SJSA1 (cell line): Measurements from ENCODE around the gene COL23A1. TPM values are rescaled to one million over a fixed set of nuclear protein-coding genes. Genes with fewer than 3 reads are reported as not detected.

Experiments
- DNase-seq, 2 experiments: peaks; one replicate each; pipeline ENCODE4 v3.0.0-alpha.2; 2015 to 2020; ENCODE audit warnings: low spot score in 2 of 2, low read depth in 1 of 2
- H3K27ac ChIP-seq: fragments of 250-450 bp; sonication (Bioruptor Pico); 2 replicates; pipeline ENCODE4 v1.5.1; 2020; ENCODE audit warnings: mild to moderate bottlenecking, moderate library complexity
- H3K27me3 ChIP-seq: fragments of 250-450 bp; sonication (Bioruptor Pico); replicated peaks from 2 replicates; pipeline ENCODE4 v1.5.1; 2020; ENCODE audit warnings: mild to moderate bottlenecking, moderate library complexity
- H3K36me3 ChIP-seq: fragments of 250-450 bp; sonication (Bioruptor Pico); 2 replicates; pipeline ENCODE4 v1.5.1; 2020; ENCODE audit warnings: mild to moderate bottlenecking
- H3K4me1 ChIP-seq: fragments of 250-450 bp; sonication (Bioruptor Pico); replicated peaks from 2 replicates; pipeline ENCODE4 v1.6.1; 2021; ENCODE audit warnings: mild to moderate bottlenecking
- H3K4me3 ChIP-seq: fragments of 250-450 bp; sonication (Bioruptor Pico); 2 replicates; pipeline ENCODE4 v1.5.1; 2020; ENCODE audit warnings: mild to moderate bottlenecking
- H3K9me3 ChIP-seq: fragments of 250-450 bp; sonication (Bioruptor Pico); replicated peaks from 2 replicates; pipeline ENCODE4 v1.5.1; 2020; ENCODE audit warnings: mild to moderate bottlenecking
- total RNA-seq: library from RNA; depleted of rRNA; stranded (reverse); fragments of >200 nt; shearing (Covaris generic); gene quantifications from 2 replicates; pipeline ENCODE4 v1.2.3, GENCODE V29; 2014

The COL23A1 gene
- total RNA-seq, 1 experiment from 2014 or later, result not detected

GRCh38 chr5:178221853-178222252, 368.3 kb downstream of the COL23A1 start:
- peaks cover 86% of the 10 kb centered on the region for H3K36me3 ChIP-seq
- no peaks in the 10 kb centered on the region for H3K27me3 ChIP-seq
- no peaks in the 10 kb centered on the region for H3K9me3 ChIP-seq
- no peak overlapping the region for H3K4me3 ChIP-seq
- H3K27ac ChIP-seq, result no peak overlapping the region
- DNase-seq, result no peak
- H3K4me1 ChIP-seq, result no peaks in the 10 kb centered on the region

- Histone ChIP-seq H3K36me3 (peaks cover 86% of the 10 kb centered on the region), H3K4me3 (no peak overlapping the region), H3K4me1 (no peaks in the 10 kb centered on the region), H3K27me3 (no peaks in the 10 kb centered on the region), H3K27ac (no peak overlapping the region), H3K9me3 (no peaks in the 10 kb centered on the region)
- no peak for DNase-seq
Measured at GRCh38 chr5:178221282-178221681, 368.9 kb downstream of the COL23A1 start.

- DNase-seq, result no peak
- Histone ChIP-seq H3K27ac (no peak overlapping the region), H3K27me3 (no peaks in the 10 kb centered on the region), H3K4me3 (no peak overlapping the region), H3K36me3 (peaks cover 87% of the 10 kb centered on the region), H3K9me3 (no peaks in the 10 kb centered on the region), H3K4me1 (no peaks in the 10 kb centered on the region)
Measured at GRCh38 chr5:178218827-178219226, 371.4 kb downstream of the COL23A1 start.

GRCh38 chr5:178218237-178218776, 371.9 kb downstream of the COL23A1 start:
- Histone ChIP-seq H3K4me3 (no peak overlapping the region), H3K36me3 (peaks cover 87% of the 10 kb centered on the region), H3K27me3 (no peaks in the 10 kb centered on the region), H3K4me1 (no peaks in the 10 kb centered on the region), H3K9me3 (no peaks in the 10 kb centered on the region), H3K27ac (no peak overlapping the region)
- DNase-seq, result no peak

- DNase-seq, result no peak
- Histone ChIP-seq H3K27me3 (no peaks in the 10 kb centered on the region), H3K4me3 (no peak overlapping the region), H3K27ac (no peak overlapping the region), H3K9me3 (no peaks in the 10 kb centered on the region), H3K4me1 (no peaks in the 10 kb centered on the region), H3K36me3 (peaks cover 87% of the 10 kb centered on the region)
Measured at GRCh38 chr5:178216779-178217178, 373.4 kb downstream of the COL23A1 start.

GRCh38 chr5:178216088-178216534, 374.1 kb downstream of the COL23A1 start:
- Histone ChIP-seq H3K9me3 (no peaks in the 10 kb centered on the region), H3K4me1 (no peaks in the 10 kb centered on the region), H3K4me3 (no peak overlapping the region), H3K36me3 (peaks cover 87% of the 10 kb centered on the region), H3K27me3 (no peaks in the 10 kb centered on the region), H3K27ac (no peak overlapping the region)
- no peak for DNase-seq

- peaks cover 87% of the 10 kb centered on the region for H3K36me3 ChIP-seq
- no peak overlapping the region for H3K27ac ChIP-seq
- no peak for DNase-seq
- no peaks in the 10 kb centered on the region for H3K4me1 ChIP-seq
- H3K4me3 ChIP-seq, result no peak overlapping the region
- no peaks in the 10 kb centered on the region for H3K9me3 ChIP-seq
- no peaks in the 10 kb centered on the region for H3K27me3 ChIP-seq
Measured at GRCh38 chr5:178215280-178216002, 374.8 kb downstream of the COL23A1 start.

GRCh38 chr5:178214160-178214803, 375.9 kb downstream of the COL23A1 start:
- no peak for DNase-seq
- H3K4me3 ChIP-seq, result no peak overlapping the region
- H3K27me3 ChIP-seq, result no peaks in the 10 kb centered on the region
- H3K9me3 ChIP-seq, result no peaks in the 10 kb centered on the region
- no peak overlapping the region for H3K27ac ChIP-seq
- H3K4me1 ChIP-seq, result no peaks in the 10 kb centered on the region
- peaks cover 88% of the 10 kb centered on the region for H3K36me3 ChIP-seq

GRCh38 chr5:178213748-178214151, 376.4 kb downstream of the COL23A1 start:
- H3K27ac ChIP-seq, result no peak overlapping the region
- H3K36me3 ChIP-seq, result peaks cover 93% of the 10 kb centered on the region
- no peak for DNase-seq
- no peaks in the 10 kb centered on the region for H3K27me3 ChIP-seq
- no peaks in the 10 kb centered on the region for H3K4me1 ChIP-seq
- no peaks in the 10 kb centered on the region for H3K9me3 ChIP-seq
- no peak overlapping the region for H3K4me3 ChIP-seq

- Histone ChIP-seq H3K4me1 (no peaks in the 10 kb centered on the region), H3K36me3 (peaks cover 94% of the 10 kb centered on the region), H3K4me3 (no peak overlapping the region), H3K27me3 (no peaks in the 10 kb centered on the region), H3K27ac (no peak overlapping the region), H3K9me3 (no peaks in the 10 kb centered on the region)
- DNase-seq, result no peak
Measured at GRCh38 chr5:178213003-178213461, 377.2 kb downstream of the COL23A1 start.

GRCh38 chr5:178212241-178213002, 377.8 kb downstream of the COL23A1 start:
- Histone ChIP-seq H3K27me3 (no peaks in the 10 kb centered on the region), H3K9me3 (no peaks in the 10 kb centered on the region), H3K27ac (no peak overlapping the region), H3K36me3 (peaks cover 100% of the 10 kb centered on the region), H3K4me1 (no peaks in the 10 kb centered on the region), H3K4me3 (no peak overlapping the region)
- DNase-seq, result no peak

GRCh38 chr5:178211095-178212048, 378.8 kb downstream of the COL23A1 start:
- H3K9me3 ChIP-seq, result no peaks in the 10 kb centered on the region
- H3K27me3 ChIP-seq, result no peaks in the 10 kb centered on the region
- no peak for DNase-seq
- H3K27ac ChIP-seq, result no peak overlapping the region
- peaks cover 100% of the 10 kb centered on the region for H3K36me3 ChIP-seq
- no peak overlapping the region for H3K4me3 ChIP-seq
- H3K4me1 ChIP-seq, result peaks cover 9% of the 10 kb centered on the region

- no peak for DNase-seq
- no peaks in the 10 kb centered on the region for H3K27me3 ChIP-seq
- H3K4me3 ChIP-seq, result no peak overlapping the region
- H3K36me3 ChIP-seq, result peaks cover 100% of the 10 kb centered on the region
- H3K9me3 ChIP-seq, result no peaks in the 10 kb centered on the region; the same call in 1 of the 2 replicates
- H3K27ac ChIP-seq, result no peak overlapping the region
- peaks cover 16% of the 10 kb centered on the region for H3K4me1 ChIP-seq
Measured at GRCh38 chr5:178210686-178211085, 379.5 kb downstream of the COL23A1 start.
